ENCODE data around the gene PLPP7.
"Not testable (repeated sequence)": the region's sequence is repeated elsewhere in the genome, so short reads cannot be mapped to it uniquely, and the experiment has no call there.

PLPP7 gene

GRCh38 chr9:131270171-131271015, 19.1 kb upstream of the PLPP7 start:
- DNase-seq = no peak

GRCh38 chr9:131271016-131271273, 18.6 kb upstream of the PLPP7 start:
- not testable (repeated sequence) for DNase-seq

GRCh38 chr9:131271506-131271931, 18.0 kb upstream of the PLPP7 start:
- no peak for DNase-seq

- no peak for DNase-seq
These were observed 17.3 kb upstream of the PLPP7 start for GRCh38 chr9:131272212-131272611.

- no peak for DNase-seq
These were observed 16.2 kb upstream of the PLPP7 start for GRCh38 chr9:131273146-131273855.

DNA sequence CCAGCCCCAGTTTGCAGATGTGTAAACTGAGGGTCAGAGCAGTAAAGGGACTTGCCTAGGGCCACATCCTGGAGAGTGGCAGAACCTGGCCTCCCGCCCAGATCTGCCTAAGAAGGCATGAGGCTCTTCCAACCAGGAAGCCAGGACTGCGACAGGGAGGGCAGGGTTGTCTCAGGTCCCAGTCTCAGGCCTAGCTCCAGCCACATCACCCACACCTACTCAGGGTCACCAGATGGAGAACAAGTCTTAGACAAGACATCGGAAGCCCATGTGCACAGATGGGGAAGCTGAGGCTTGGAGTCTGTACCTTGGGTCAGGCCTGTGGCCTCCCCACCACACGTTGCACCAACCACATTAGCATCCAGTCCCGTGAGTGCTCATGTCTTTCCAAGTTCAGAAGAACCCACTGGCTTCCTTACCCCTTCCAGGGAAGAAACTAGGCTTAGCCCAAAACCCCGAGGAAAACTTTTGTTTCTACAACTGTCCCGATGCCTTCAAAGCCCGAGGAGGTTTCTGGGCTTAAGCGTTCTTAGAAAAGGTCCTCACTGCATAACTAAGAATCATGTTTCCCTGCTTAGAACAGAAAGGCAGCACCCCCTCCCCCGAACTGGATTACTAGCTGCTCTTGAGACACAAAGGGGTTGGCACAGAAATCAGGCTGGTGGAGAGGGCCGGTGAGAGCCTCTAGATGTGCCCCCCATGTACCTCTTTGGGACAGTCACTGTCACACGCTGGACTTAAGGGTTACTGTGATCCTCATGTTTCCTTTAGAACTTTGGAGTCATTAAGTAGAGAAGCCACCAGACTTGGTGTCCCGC, 15.5 kb upstream of the PLPP7 start:
- DNase-seq = no peak

DNA sequence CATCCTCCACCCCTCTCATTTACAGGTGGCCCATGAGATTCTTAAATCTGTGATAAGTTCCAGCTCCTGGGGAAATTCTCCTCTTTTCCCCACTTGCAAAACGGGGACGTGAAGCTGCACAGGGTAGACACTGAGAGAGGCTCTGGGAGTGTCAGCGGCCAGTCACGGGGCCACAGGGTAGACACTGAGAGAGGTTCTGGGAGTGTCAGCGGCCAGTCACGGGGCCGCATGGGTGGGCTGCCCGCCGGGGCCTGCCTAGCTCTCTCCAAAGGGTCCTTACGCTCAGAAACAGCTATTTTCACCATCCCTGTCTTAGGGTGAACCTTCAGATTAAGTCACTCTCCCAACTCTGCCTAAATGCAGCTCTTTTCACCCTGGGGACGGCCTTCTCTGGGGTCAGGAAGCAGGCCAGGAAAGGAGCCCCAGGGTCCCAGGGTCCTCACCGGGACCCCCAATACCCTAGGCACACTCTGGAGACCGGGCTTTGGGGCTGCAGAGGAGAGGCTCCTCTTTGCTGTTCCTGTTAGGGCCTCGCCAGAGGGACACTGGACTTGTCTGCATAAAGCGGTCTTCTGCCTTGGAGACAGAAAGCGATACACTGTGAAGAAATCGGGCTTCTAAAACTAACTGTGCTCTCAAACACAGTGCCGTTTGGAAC, 14.7 kb upstream of the PLPP7 start:
- no peak for DNase-seq

GRCh38 chr9:131275332-131276093, 14.0 kb upstream of the PLPP7 start:
- DNase-seq = no peak

- DNase-seq = no peak
These were observed 13.2 kb upstream of the PLPP7 start, which contains the start of gene FAM78A for GRCh38 chr9:131276094-131276888. TSS of gene FAM78A (minus strand) at chr9:131276510. CDS start at chr9:131276179, 331 bp downstream.

DNA sequence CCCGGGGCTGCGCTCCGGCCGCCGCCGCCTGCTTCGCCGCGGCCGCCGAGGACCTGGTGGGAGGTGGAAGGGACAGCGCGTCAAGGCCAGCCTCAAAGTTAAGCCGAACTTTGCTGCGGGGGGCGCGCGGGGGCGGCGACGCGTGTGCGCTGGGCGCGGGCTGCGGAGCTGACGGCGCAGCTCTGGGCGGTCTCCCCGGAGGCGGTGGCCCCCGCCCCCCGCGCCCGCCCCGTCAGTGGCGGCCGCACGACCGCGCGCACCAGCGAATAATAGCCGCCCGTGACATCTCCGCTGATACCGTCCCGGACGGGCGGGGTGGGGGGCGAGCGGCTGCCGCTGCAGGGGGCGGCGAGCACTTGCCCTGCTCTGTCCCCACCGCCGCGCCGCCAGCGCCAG, 12.6 kb upstream of the PLPP7 start:
- DNase-seq = no peak

DNA sequence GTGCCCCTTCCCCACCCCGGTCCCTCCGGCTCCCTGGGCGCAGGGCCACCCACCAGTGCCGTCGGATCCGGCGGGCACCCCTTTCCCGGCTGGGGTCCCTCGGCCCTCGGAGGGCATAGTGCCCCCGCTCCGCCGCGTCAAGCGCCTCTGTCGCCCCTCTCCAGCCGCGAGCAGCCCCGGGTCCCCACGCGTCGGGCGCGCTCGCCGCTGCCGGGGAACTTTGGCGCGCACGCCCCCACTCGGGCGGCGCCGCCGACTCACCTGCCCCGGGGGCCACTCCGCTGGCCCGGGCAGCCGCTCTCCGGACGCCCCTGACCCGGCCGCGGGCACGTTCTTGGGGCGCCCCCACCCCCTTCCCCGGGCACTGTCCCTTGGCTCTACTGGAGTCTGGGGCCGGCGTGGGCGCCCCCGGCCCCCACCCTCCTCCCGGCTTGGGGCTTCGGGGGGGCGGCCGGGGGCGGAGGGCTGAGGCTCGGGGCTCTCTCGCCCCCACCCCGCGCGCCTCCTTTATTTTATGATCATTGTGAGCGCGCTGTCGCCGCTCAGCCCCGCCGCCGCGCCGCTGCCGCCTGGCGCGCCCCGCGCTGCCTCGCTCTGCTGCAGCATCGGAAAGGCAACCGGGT, 12.1 kb upstream of the PLPP7 start:
- DNase-seq = no peak

- DNase-seq = no peak
These were observed 11.4 kb upstream of the PLPP7 start for GRCh38 chr9:131277910-131278701.

- DNase-seq = no peak
These were observed 10.8 kb upstream of the PLPP7 start for GRCh38 chr9:131278702-131279111.

- no peak for DNase-seq
These were observed 10.2 kb upstream of the PLPP7 start for GRCh38 chr9:131279196-131279862.

GRCh38 chr9:131279863-131280570, 9.5 kb upstream of the PLPP7 start:
- no peak for DNase-seq

DNA sequence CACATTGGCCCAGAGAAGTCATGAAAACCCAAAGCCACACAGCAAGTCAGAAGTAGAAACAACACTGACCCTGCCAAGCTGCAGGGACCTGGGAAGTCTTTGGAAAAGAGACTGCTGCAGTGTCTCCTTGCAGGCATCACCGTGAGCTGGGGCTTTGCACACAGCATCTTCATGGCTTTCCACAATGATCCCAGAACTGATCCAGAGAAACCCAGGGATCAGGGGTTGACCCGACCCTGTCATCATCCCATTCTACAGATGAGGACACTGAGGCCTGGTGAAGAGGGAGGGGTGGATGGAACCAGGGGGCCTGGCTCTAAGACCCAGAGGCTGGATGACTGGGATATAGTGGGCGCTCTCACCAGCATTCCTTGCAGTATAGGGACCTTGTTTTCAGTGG, 8.9 kb upstream of the PLPP7 start:
- no peak for DNase-seq

DNA sequence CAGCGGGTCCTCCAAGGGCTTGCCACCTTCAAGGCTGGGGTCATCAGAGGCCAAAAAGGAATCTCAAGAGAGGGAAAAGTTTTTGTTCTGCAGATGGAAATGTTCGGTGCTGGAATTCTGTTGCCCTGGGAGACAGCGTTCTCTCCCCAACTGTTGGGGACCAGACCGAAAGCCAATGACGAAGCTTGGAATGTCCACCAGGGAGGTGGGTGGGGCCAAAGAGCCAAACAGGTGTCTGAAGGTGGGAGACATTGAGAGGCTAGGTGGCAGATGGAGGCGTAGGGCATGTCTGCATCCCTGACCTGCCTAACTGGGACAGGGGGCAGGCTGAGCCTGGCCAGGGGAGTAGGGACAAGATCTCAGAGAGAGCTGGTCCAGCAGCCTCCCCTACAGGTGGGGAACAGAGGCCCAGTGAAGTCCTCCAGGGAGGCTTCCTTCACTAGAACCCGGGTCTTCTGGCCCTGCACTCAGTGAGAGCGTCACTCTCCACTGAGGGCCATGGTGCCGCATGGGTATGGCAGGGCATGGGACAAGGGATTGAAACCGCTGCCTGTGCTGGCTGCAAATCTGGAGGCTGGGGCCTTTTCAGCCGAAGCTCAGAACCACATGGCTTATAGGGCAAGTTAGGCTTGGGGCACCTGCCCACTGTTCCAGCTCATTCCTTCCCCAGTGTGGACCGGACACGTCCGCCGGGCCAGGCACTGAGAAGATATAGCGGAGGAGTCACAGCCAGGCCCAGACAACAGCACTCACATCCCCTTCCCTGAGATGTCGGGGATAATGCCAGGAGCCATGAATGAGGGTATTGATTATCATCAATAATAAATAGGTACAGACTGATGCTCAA, 8.2 kb upstream of the PLPP7 start:
- DNase-seq = no peak

DNA sequence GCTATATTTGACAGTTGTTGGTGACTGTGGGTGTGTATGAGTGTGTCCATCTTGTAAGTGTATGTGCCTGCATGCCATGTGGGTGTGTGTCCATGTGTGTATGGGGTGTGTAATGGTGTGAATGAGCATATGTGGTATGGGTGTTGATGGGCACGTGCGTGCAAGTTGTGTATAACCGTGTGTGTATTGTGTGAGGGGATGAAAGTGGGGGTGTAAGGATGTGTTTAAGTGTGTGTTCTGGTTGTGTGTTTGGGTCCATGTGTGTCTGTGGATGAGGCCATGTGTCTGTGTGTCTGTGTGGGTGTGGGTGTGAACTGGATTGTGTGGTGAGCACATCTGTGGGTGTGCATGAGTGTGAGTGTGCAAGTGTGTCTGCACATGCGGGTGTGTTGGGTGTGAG, 7.3 kb upstream of the PLPP7 start:
- DNase-seq = no peak
